Measurements from ENCODE around the gene ARID2.

- TF ChIP-seq CTCF (IDR thresholded peaks at IDR 0.05) (no peak), POLR2A (IDR thresholded peaks at IDR 0.05) (no peak), POLR2AphosphoS5 (IDR thresholded peaks at IDR 0.05) (no peak)
Measured at GRCh38 chr12:45816652-45817051, 87.1 kb downstream of the ARID2 start.

Measured in breast epithelium (tissue), 3 donors.